ENCODE data around the gene FREM2.

FREM2 gene

GRCh38 chr13:38895075-38895474, 208.2 kb downstream of the FREM2 start:
- DNase-seq, result no peak
- Histone ChIP-seq H2AK5ac (ENCODE audit: low read length) (no peak overlapping the region), H3K4me1 (ENCODE audit: control insufficient read depth in 1 of 2, insufficient read depth in 2 of 2, low read length in 2 of 2) (no peaks in the 10 kb centered on the region), H3K18ac (ENCODE audit: low read length) (no peak overlapping the region), H2BK12ac (ENCODE audit: low read length) (no peak overlapping the region), H2AFZ (ENCODE audit: insufficient read depth, low read length, poor library complexity) (no peak overlapping the region), H2BK5ac (ENCODE audit: low read depth, low read length, poor library complexity) (no peak overlapping the region), H3K27me3 (ENCODE audit: insufficient read depth, low read length) (no peaks in the 10 kb centered on the region), H3K14ac (ENCODE audit: low read length) (no peak overlapping the region), H4K12ac (ENCODE audit: low read depth, low read length) (no peak overlapping the region), H3K79me1 (ENCODE audit: low read length) (no peaks in the 10 kb centered on the region), H4K91ac (ENCODE audit: low read depth, low read length) (no peak overlapping the region), H3K27ac (ENCODE audit: low read depth, low read length) (no peak overlapping the region), H3K9ac (ENCODE audit: low read length) (no peak overlapping the region), H3K4me2 (ENCODE audit: low read length) (no peak overlapping the region), H3K23ac (ENCODE audit: low read length) (no peak overlapping the region), H3K36me3 (ENCODE audit: control insufficient read depth in 1 of 2, insufficient read depth in 2 of 2, low read length in 2 of 2) (no peaks in the 10 kb centered on the region), H3K4ac (ENCODE audit: low read depth, low read length) (no peak overlapping the region), H3K9me3 (ENCODE audit: insufficient read depth, low read depth, low read length) (peaks cover 3% of the 10 kb centered on the region), H4K8ac (ENCODE audit: low read depth, low read length) (no peak overlapping the region), H3K4me3 (ENCODE audit: low read depth, low read length) (no peak overlapping the region), H3K79me2 (ENCODE audit: control insufficient read depth, insufficient read depth, low read length, poor library complexity) (no peaks in the 10 kb centered on the region), H2BK120ac (ENCODE audit: insufficient read depth, low read length, poor library complexity) (no peak overlapping the region)
- no CpG with 5 or more reads among the region's 1 CpG for WGBS (ENCODE audit: extremely low coverage, insufficient coverage, insufficient read length)

DNA sequence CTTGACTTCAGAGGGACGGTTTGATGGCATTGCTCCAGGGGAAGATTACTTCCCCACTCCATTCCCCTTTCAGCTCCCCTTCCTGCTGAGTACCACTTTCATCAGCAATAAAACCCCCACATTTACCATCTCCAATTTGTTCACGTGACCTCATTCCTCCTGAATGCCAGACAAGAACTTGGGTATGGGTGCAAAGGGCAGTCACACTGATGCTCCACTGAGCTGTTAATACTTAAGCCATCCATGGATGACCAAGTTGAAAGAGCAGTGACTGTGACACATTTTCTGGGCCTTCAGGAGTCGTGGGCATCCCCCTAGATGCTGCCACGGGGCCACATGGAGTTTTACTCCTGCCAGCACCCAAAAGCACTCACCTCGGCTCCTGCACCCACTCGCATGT, 210.6 kb downstream of the FREM2 start:
- Histone ChIP-seq H2AK5ac (ENCODE audit: low read length) (no peak overlapping the region), H3K79me2 (ENCODE audit: control insufficient read depth, insufficient read depth, low read length, poor library complexity) (no peaks in the 10 kb centered on the region), H3K14ac (ENCODE audit: low read length) (no peak overlapping the region), H3K23ac (ENCODE audit: low read length) (no peak overlapping the region), H2BK12ac (ENCODE audit: low read length) (no peak overlapping the region), H4K12ac (ENCODE audit: low read depth, low read length) (no peak overlapping the region), H3K36me3 (ENCODE audit: control insufficient read depth in 1 of 2, insufficient read depth in 2 of 2, low read length in 2 of 2) (no peaks in the 10 kb centered on the region), H4K8ac (ENCODE audit: low read depth, low read length) (no peak overlapping the region), H2AFZ (ENCODE audit: insufficient read depth, low read length, poor library complexity) (no peak overlapping the region), H3K4me2 (ENCODE audit: low read length) (no peak overlapping the region), H3K79me1 (ENCODE audit: low read length) (no peaks in the 10 kb centered on the region), H3K4me1 (ENCODE audit: control insufficient read depth in 1 of 2, insufficient read depth in 2 of 2, low read length in 2 of 2) (peaks cover 0 to 3% of the 10 kb centered on the region in 2 experiments), H3K4me3 (ENCODE audit: low read depth, low read length) (no peak overlapping the region), H3K27me3 (ENCODE audit: insufficient read depth, low read length) (no peaks in the 10 kb centered on the region), H3K27ac (ENCODE audit: low read depth, low read length) (no peak overlapping the region), H3K4ac (ENCODE audit: low read depth, low read length) (no peak overlapping the region), H3K9ac (ENCODE audit: low read length) (no peak overlapping the region), H2BK120ac (ENCODE audit: insufficient read depth, low read length, poor library complexity) (no peak overlapping the region), H2BK5ac (ENCODE audit: low read depth, low read length, poor library complexity) (no peak overlapping the region), H3K9me3 (ENCODE audit: insufficient read depth, low read depth, low read length) (peaks cover 3% of the 10 kb centered on the region), H4K91ac (ENCODE audit: low read depth, low read length) (no peak overlapping the region), H3K18ac (ENCODE audit: low read length) (no peak overlapping the region)
- no CpG with 5 or more reads among the region's 6 CpGs for WGBS (ENCODE audit: extremely low coverage, insufficient coverage, insufficient read length)
- no peak for DNase-seq

DNA sequence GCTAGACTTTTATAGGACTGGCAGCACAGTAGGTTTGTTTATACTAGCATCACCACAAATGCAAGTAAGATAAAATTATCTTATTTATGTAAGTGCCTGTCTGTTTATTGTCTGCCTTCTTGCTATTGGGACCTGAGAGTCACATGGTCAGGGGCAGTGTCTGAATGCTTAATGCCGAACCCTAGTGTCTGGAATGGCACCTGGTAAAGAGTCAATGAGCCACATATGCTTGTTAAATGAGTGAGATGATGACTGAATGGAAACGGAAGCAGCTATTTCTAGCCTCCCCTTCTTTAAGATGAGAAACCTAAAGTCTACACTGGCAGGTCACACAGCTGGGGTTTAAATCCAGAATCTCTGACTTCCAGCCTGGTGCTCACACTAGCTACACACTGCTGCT, 211.6 kb downstream of the FREM2 start:
- H3K18ac ChIP-seq (ENCODE audit: low read length), result no peak overlapping the region
- H2BK5ac ChIP-seq (ENCODE audit: low read depth, low read length, poor library complexity), result no peak overlapping the region
- H3K79me2 ChIP-seq (ENCODE audit: control insufficient read depth, insufficient read depth, low read length, poor library complexity), result no peaks in the 10 kb centered on the region
- H2BK12ac ChIP-seq (ENCODE audit: low read length), result no peak overlapping the region
- peaks cover 0 to 3% of the 10 kb centered on the region in 2 experiments for H3K4me1 ChIP-seq (ENCODE audit: control insufficient read depth in 1 of 2, insufficient read depth in 2 of 2, low read length in 2 of 2)
- no peaks in the 10 kb centered on the region for H3K36me3 ChIP-seq (ENCODE audit: control insufficient read depth in 1 of 2, insufficient read depth in 2 of 2, low read length in 2 of 2)
- no peak overlapping the region for H3K27ac ChIP-seq (ENCODE audit: low read depth, low read length)
- H3K23ac ChIP-seq (ENCODE audit: low read length), result no peak overlapping the region
- H3K27me3 ChIP-seq (ENCODE audit: insufficient read depth, low read length), result no peaks in the 10 kb centered on the region
- no peak overlapping the region for H4K12ac ChIP-seq (ENCODE audit: low read depth, low read length)
- peaks cover 3% of the 10 kb centered on the region for H3K9me3 ChIP-seq (ENCODE audit: insufficient read depth, low read depth, low read length)
- no peak overlapping the region for H4K8ac ChIP-seq (ENCODE audit: low read depth, low read length)
- H3K4ac ChIP-seq (ENCODE audit: low read depth, low read length), result no peak overlapping the region
- no peak overlapping the region for H3K9ac ChIP-seq (ENCODE audit: low read length)
- no peak for DNase-seq
- H4K91ac ChIP-seq (ENCODE audit: low read depth, low read length), result no peak overlapping the region
- H3K4me3 ChIP-seq (ENCODE audit: low read depth, low read length), result no peak overlapping the region
- H2AFZ ChIP-seq (ENCODE audit: insufficient read depth, low read length, poor library complexity), result no peak overlapping the region
- no peaks in the 10 kb centered on the region for H3K79me1 ChIP-seq (ENCODE audit: low read length)
- no peak overlapping the region for H2AK5ac ChIP-seq (ENCODE audit: low read length)
- WGBS (ENCODE audit: extremely low coverage, insufficient coverage, insufficient read length), result no CpG with 5 or more reads among the region's 2 CpGs
- H2BK120ac ChIP-seq (ENCODE audit: insufficient read depth, low read length, poor library complexity), result no peak overlapping the region
- no peak overlapping the region for H3K14ac ChIP-seq (ENCODE audit: low read length)
- H3K4me2 ChIP-seq (ENCODE audit: low read length), result no peak overlapping the region

DNA sequence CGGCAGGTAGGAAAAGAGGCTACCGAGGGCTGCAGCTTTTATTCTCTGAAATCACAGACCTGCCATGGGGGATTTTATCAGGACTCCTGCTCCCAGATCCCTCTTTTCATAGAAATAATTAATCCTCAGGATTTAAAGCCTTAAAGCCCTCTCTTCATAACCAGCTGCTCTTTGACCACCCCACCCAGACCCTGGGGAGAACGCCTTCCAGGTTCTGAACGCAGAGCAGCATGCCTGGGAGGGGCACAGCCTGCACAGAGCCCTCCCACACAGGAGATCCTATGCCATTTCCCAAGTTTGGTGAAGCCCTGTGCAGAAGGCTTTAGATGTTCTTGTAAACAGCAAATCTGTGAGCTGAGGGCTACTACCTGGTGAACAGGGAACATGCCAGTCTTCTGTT, 212.7 kb downstream of the FREM2 start:
- Histone ChIP-seq H3K27ac (ENCODE audit: low read depth, low read length) (no peak overlapping the region), H2BK5ac (ENCODE audit: low read depth, low read length, poor library complexity) (no peak overlapping the region), H2BK120ac (ENCODE audit: insufficient read depth, low read length, poor library complexity) (no peak overlapping the region), H3K36me3 (ENCODE audit: control insufficient read depth in 1 of 2, insufficient read depth in 2 of 2, low read length in 2 of 2) (no peaks in the 10 kb centered on the region), H3K27me3 (ENCODE audit: insufficient read depth, low read length) (no peaks in the 10 kb centered on the region), H4K8ac (ENCODE audit: low read depth, low read length) (no peak overlapping the region), H4K91ac (ENCODE audit: low read depth, low read length) (no peak overlapping the region), H3K4me3 (ENCODE audit: low read depth, low read length) (no peak overlapping the region), H3K18ac (ENCODE audit: low read length) (no peak overlapping the region), H3K4me2 (ENCODE audit: low read length) (no peak overlapping the region), H2AK5ac (ENCODE audit: low read length) (no peak overlapping the region), H2BK12ac (ENCODE audit: low read length) (no peak overlapping the region), H3K4me1 (ENCODE audit: control insufficient read depth in 1 of 2, insufficient read depth in 2 of 2, low read length in 2 of 2) (peaks cover 0 to 3% of the 10 kb centered on the region in 2 experiments), H3K79me1 (ENCODE audit: low read length) (no peaks in the 10 kb centered on the region), H3K79me2 (ENCODE audit: control insufficient read depth, insufficient read depth, low read length, poor library complexity) (no peaks in the 10 kb centered on the region), H3K9me3 (ENCODE audit: insufficient read depth, low read depth, low read length) (peaks cover 3% of the 10 kb centered on the region), H3K9ac (ENCODE audit: low read length) (no peak overlapping the region), H3K4ac (ENCODE audit: low read depth, low read length) (no peak overlapping the region), H3K14ac (ENCODE audit: low read length) (no peak overlapping the region), H4K12ac (ENCODE audit: low read depth, low read length) (no peak overlapping the region), H3K23ac (ENCODE audit: low read length) (no peak overlapping the region), H2AFZ (ENCODE audit: insufficient read depth, low read length, poor library complexity) (no peak overlapping the region)
- WGBS (ENCODE audit: extremely low coverage, insufficient coverage, insufficient read length), result no CpG with 5 or more reads among the region's 4 CpGs
- no peak for DNase-seq

Data from trophoblast cell (in vitro differentiated cells and primary cell).